ENCODE data around the gene PHACTR1.

PHACTR1 gene

DNA sequence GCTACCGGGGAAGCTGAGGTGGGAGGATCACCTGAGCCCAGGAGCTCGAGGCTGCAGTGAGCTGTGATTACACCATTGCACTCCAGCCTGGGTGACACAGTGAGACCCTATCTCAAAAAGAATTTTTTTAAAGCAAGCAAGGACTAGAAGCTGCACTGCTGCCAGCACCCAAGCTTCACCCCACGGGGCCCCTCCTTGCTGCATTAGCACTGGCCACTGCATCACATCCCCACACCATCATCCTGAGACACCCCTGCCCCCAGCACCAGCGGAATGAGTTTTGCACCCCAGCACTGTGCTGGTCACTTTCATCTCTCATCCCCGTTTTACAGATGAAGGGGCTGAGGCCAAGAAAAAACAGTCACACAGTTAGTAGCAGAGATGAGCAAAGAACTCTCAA, 580.8 kb downstream of the PHACTR1 start:
- no peak for ATAC-seq
- TF ChIP-seq TCF4 (CRISPR knock-in tag; IDR thresholded peaks at IDR 0.05; ENCODE audit: borderline replicate concordance), result no peak
- TF ChIP-seq, protein P1, sequence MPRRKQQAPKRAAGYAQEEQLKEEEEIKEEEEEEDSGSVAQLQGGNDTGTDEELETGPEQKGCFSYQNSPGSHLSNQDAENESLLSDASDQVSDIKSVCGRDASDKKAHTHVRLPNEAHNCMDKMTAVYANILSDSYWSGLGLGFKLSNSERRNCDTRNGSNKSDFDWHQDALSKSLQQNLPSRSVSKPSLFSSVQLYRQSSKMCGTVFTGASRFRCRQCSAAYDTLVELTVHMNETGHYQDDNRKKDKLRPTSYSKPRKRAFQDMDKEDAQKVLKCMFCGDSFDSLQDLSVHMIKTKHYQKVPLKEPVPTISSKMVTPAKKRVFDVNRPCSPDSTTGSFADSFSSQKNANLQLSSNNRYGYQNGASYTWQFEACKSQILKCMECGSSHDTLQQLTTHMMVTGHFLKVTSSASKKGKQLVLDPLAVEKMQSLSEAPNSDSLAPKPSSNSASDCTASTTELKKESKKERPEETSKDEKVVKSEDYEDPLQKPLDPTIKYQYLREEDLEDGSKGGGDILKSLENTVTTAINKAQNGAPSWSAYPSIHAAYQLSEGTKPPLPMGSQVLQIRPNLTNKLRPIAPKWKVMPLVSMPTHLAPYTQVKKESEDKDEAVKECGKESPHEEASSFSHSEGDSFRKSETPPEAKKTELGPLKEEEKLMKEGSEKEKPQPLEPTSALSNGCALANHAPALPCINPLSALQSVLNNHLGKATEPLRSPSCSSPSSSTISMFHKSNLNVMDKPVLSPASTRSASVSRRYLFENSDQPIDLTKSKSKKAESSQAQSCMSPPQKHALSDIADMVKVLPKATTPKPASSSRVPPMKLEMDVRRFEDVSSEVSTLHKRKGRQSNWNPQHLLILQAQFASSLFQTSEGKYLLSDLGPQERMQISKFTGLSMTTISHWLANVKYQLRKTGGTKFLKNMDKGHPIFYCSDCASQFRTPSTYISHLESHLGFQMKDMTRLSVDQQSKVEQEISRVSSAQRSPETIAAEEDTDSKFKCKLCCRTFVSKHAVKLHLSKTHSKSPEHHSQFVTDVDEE (CRISPR knock-in tag; IDR thresholded peaks at IDR 0.05), result no peak
- TF ChIP-seq, protein P2, sequence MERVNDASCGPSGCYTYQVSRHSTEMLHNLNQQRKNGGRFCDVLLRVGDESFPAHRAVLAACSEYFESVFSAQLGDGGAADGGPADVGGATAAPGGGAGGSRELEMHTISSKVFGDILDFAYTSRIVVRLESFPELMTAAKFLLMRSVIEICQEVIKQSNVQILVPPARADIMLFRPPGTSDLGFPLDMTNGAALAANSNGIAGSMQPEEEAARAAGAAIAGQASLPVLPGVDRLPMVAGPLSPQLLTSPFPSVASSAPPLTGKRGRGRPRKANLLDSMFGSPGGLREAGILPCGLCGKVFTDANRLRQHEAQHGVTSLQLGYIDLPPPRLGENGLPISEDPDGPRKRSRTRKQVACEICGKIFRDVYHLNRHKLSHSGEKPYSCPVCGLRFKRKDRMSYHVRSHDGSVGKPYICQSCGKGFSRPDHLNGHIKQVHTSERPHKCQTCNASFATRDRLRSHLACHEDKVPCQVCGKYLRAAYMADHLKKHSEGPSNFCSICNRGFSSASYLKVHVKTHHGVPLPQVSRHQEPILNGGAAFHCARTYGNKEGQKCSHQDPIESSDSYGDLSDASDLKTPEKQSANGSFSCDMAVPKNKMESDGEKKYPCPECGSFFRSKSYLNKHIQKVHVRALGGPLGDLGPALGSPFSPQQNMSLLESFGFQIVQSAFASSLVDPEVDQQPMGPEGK (CRISPR knock-in tag; IDR thresholded peaks at IDR 0.05; ENCODE audit: borderline replicate concordance), result no peak
- TF ChIP-seq PPARA (CRISPR knock-in tag; IDR thresholded peaks at IDR 0.05; ENCODE audit: borderline replicate concordance), result no peak
- TF ChIP-seq, protein P3, sequence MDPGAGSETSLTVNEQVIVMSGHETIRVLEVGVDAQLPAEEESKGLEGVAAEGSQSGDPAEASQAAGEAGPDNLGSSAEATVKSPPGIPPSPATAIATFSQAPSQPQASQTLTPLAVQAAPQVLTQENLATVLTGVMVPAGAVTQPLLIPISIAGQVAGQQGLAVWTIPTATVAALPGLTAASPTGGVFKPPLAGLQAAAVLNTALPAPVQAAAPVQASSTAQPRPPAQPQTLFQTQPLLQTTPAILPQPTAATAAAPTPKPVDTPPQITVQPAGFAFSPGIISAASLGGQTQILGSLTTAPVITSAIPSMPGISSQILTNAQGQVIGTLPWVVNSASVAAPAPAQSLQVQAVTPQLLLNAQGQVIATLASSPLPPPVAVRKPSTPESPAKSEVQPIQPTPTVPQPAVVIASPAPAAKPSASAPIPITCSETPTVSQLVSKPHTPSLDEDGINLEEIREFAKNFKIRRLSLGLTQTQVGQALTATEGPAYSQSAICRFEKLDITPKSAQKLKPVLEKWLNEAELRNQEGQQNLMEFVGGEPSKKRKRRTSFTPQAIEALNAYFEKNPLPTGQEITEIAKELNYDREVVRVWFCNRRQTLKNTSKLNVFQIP (CRISPR knock-in tag; IDR thresholded peaks at IDR 0.05; ENCODE audit: borderline replicate concordance, low read depth), result no peak
- TF ChIP-seq ZNF8 (CRISPR knock-in tag; IDR thresholded peaks at IDR 0.05), result no peak
- TF ChIP-seq SNAI2 (CRISPR knock-in tag; IDR thresholded peaks at IDR 0.05), result no peak
- no peak for TF ChIP-seq GLIS3 (CRISPR knock-in tag; IDR thresholded peaks at IDR 0.05)

DNA sequence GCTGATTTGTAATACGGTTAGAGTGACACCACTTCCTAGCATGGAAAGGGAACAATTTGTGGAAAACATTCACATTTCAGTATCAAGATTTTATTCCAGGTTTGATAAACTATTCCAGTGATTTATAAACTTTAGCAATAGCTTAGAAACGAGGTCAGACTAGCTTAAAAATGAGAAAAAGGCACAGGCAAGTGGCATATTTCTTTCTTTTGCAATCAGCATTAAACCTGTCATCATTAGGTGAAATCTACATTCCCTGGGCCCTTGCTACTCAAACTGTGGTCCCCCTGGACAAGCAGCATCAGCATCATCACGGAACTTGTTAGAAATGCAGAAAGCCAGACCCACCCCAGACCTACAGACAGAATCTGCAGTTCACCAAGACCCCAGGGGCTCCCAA, 581.9 kb downstream of the PHACTR1 start:
- no peak for TF ChIP-seq ZNF565 (CRISPR knock-in tag; conservative IDR thresholded peaks at IDR 0.05; ENCODE audit: low read depth)
- ATAC-seq, result no peak

DNA sequence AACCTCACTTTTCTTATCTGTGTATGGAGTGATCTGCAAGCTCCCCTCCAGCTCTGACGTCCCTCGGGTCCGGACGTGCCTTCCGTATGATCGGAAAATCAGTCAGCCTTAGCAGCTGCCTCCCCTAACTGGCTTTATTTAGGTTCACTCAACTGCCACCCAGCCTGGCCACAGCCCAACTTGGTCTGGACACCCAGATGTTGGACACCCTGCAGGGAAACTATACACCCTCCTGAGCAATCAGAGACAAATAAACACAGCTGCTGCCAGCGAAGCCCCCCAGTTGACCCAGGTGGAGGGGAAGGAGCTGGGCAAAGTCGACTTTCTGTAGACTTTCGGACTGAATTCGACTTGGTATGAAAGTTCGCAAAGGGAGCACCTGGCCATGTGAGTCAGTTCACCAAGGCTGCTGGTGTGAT, 582.8 kb downstream of the PHACTR1 start:
- TF ChIP-seq ZNF565 (CRISPR knock-in tag; conservative IDR thresholded peaks at IDR 0.05; ENCODE audit: low read depth) (no peak), OSR1 (CRISPR knock-in tag; IDR thresholded peaks at IDR 0.05) (no peak), ZNF70 (CRISPR knock-in tag; IDR thresholded peaks at IDR 0.05) (no peak), SNAI2 (CRISPR knock-in tag; IDR thresholded peaks at IDR 0.05) (no peak), PPARA (CRISPR knock-in tag; IDR thresholded peaks at IDR 0.05; ENCODE audit: borderline replicate concordance) (no peak), TOX (CRISPR knock-in tag; IDR thresholded peaks at IDR 0.05; ENCODE audit: borderline replicate concordance) (no peak), GLIS3 (CRISPR knock-in tag; IDR thresholded peaks at IDR 0.05) (no peak), ISL1 (CRISPR knock-in tag; IDR thresholded peaks at IDR 0.05) (no peak), TCF4 (CRISPR knock-in tag; IDR thresholded peaks at IDR 0.05; ENCODE audit: borderline replicate concordance) (no peak), RARB (CRISPR knock-in tag; IDR thresholded peaks at IDR 0.05) (no peak), ARNTL (CRISPR knock-in tag; IDR thresholded peaks at IDR 0.05; ENCODE audit: borderline replicate concordance, low read depth) (no peak), ESRRG (CRISPR knock-in tag; IDR thresholded peaks at IDR 0.05) (no peak), ZC3H10 (CRISPR knock-in tag; IDR thresholded peaks at IDR 0.05) (no peak), ZNF8 (CRISPR knock-in tag; IDR thresholded peaks at IDR 0.05) (no peak)
- no peak for ATAC-seq

DNA sequence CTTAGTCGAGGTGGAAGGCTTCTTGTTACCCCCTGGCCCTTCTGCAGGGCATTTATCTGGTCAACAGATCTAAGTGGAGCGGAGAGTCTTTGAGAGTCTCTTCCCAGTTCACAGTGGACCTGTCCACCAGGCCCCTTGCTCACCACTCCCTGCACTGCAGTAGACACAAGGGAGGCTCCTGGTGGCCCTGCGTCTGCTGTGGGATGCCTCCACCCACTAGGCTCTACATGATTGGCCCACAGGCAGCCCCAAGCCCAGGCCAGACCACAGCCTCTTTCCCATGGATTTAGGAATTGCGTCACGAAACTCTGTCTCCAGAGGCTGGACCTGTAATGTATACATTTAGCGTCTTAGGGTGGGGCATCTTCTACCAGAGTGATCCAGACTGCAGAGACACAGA, 583.4 kb downstream of the PHACTR1 start:
- TF ChIP-seq CSDC2 (CRISPR knock-in tag; IDR thresholded peaks at IDR 0.05) (no peak), BACH2 (CRISPR knock-in tag; IDR thresholded peaks at IDR 0.05; ENCODE audit: borderline replicate concordance) (no peak)
- TF ChIP-seq, protein P1 (CRISPR knock-in tag; IDR thresholded peaks at IDR 0.05), result no peak
- ATAC-seq, result no peak

Data from SK-N-SH treated with all-trans-retinoic acid at 6 μM for 48 hours (cell line).